ENCODE measurements around the gene SMIM44. TPM values are rescaled to one million over a fixed set of nuclear protein-coding genes. Genes with fewer than 3 reads are reported as not detected.

Gene SMIM44
- total RNA-seq, 1 donor from 2014 or later: not detected

- Histone ChIP-seq H3K9me3 (no peaks in the 10 kb centered on the region), H3K4me3 (no peak overlapping the region), H3K36me3 (peaks cover 84% of the 10 kb centered on the region), H3K27ac (peak overlapping the region; percentile 27), H3K4me1 (peaks cover 32% of the 10 kb centered on the region), H3K27me3 (ENCODE audit: low read depth) (no peaks in the 10 kb centered on the region)
- intact Hi-C loops (cut with DNase I): no loop called here
- no peak for ATAC-seq
- no peak for TF ChIP-seq CTCF (IDR thresholded peaks at IDR 0.05)
- no peak for DNase-seq
These were observed 38.5 kb downstream of the SMIM44 start for GRCh38 chr19:3444695-3445234.

GRCh38 chr19:3443840-3444694, 39.2 kb downstream of the SMIM44 start:
- ATAC-seq: peak; percentile 34 to 53
- intact Hi-C loops (cut with DNase I): no loop called here
- H3K27me3 ChIP-seq (ENCODE audit: low read depth): no peaks in the 10 kb centered on the region
- TF ChIP-seq CTCF (IDR thresholded peaks at IDR 0.05): no peak
- peak overlapping the region; percentile 66 for H3K27ac ChIP-seq
- peaks cover 80% of the 10 kb centered on the region for H3K36me3 ChIP-seq
- peak; percentile 62 for DNase-seq
- peaks cover 32% of the 10 kb centered on the region for H3K4me1 ChIP-seq
- no peaks in the 10 kb centered on the region for H3K9me3 ChIP-seq
- H3K4me3 ChIP-seq: no peak overlapping the region

GRCh38 chr19:3442487-3443071, 40.7 kb downstream of the SMIM44 start:
- TF ChIP-seq CTCF (IDR thresholded peaks at IDR 0.05): no peak

GRCh38 chr19:3441986-3442329, 41.3 kb downstream of the SMIM44 start:
- Histone ChIP-seq H3K27ac (no peak overlapping the region), H3K4me1 (peaks cover 32% of the 10 kb centered on the region), H3K9me3 (no peaks in the 10 kb centered on the region), H3K4me3 (no peak overlapping the region), H3K36me3 (peaks cover 79% of the 10 kb centered on the region), H3K27me3 (ENCODE audit: low read depth) (no peaks in the 10 kb centered on the region)
- no peak for DNase-seq
- TF ChIP-seq CTCF (IDR thresholded peaks at IDR 0.05): no peak
- intact Hi-C loops (cut with DNase I): no loop called here
- no peak for ATAC-seq

More at GRCh38 chr19:3442487-3443071, 40.7 kb downstream of the SMIM44 start:
- Histone ChIP-seq H3K4me3 (no peak overlapping the region), H3K27me3 (ENCODE audit: low read depth) (no peaks in the 10 kb centered on the region), H3K27ac (peak overlapping the region; percentile 66), H3K36me3 (peaks cover 80% of the 10 kb centered on the region), H3K4me1 (peaks cover 32% of the 10 kb centered on the region), H3K9me3 (no peaks in the 10 kb centered on the region)
- DNase-seq: no peak
- intact Hi-C loops (cut with DNase I): no loop called here
- no peak for ATAC-seq

- peaks cover 32% of the 10 kb centered on the region for H3K4me1 ChIP-seq
- H3K4me3 ChIP-seq: no peak overlapping the region
- H3K27ac ChIP-seq: no peak overlapping the region
- H3K36me3 ChIP-seq: peaks cover 79% of the 10 kb centered on the region
- DNase-seq: no peak
- intact Hi-C loops (cut with DNase I): no loop called here
- no peak for TF ChIP-seq CTCF (IDR thresholded peaks at IDR 0.05)
- H3K27me3 ChIP-seq (ENCODE audit: low read depth): no peaks in the 10 kb centered on the region
- no peak for ATAC-seq
- H3K9me3 ChIP-seq: no peaks in the 10 kb centered on the region
These were observed 41.9 kb downstream of the SMIM44 start for GRCh38 chr19:3441089-3441985.
